NCI-H1436 treated with DMSO at 0.1 percent for 48 hours (cell line): ENCODE measurements around the gene TNS1.
"Not testable (repeated sequence)": the region's sequence is repeated elsewhere in the genome, so short reads cannot be mapped to it uniquely, and the experiment has no call there.

Source experiments
- DNase-seq: peaks from one replicate; lab custom pipeline; 2025; lab: John Stamatoyannopoulos, UW

TNS1 gene

GRCh38 chr2:218029366-218030360, 26.9 kb upstream of the TNS1 start:
- DNase-seq = no peak

- DNase-seq = no peak
These were observed 26.0 kb upstream of the TNS1 start for GRCh38 chr2:218028562-218029348.

DNA sequence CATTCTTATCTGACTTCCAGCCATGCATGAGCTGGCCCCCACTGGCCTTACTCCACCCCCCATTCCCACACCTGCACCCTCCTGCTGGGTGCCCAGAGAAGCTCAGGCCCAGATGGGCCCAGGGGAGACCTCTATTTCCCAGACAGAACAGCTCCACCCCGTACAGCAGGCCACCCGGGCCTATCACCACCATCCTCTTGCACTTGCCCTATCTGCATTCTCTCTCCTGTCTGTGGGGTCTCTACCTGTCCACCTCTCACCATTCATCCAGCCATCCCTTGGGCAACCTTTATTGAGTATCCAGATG, 25.3 kb upstream of the TNS1 start:
- no peak for DNase-seq

DNA sequence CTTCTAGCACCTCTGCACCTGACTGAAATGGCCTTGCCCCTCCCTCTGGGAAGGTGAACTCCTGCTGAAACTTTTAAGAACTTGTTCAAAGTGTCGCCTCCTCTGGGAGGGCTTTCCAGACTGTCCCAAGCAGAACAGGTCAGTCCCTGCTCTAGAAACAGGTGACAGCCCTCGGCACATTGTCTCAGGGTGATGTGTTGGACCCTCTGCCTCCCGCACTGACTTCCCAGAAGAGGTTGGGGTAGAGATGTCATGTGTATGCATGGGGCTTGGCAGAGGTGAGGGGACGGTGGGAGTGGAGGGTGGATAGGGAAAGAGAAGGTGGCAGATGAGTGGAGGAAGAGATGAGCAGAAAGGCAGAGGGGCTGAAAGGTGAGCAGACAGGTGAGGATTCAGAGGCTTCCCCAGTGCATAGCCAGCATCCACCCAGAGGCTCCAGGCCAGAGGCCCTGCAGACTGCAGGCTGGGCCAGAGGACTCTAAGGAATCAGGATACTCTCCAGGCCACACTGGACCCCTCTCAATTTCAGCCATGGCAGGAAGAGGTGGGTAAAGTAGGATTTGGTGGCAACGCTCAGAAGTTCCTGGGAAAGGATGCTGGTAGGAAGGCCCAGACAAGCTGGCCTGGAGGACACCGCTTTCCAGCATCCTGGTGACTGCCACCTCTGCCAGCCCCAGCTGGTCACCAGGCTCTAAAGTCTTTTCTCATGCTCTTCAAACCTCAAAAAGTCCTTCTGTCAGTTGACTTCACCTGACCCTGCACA, 24.8 kb upstream of the TNS1 start:
- DNase-seq = no peak

DNA sequence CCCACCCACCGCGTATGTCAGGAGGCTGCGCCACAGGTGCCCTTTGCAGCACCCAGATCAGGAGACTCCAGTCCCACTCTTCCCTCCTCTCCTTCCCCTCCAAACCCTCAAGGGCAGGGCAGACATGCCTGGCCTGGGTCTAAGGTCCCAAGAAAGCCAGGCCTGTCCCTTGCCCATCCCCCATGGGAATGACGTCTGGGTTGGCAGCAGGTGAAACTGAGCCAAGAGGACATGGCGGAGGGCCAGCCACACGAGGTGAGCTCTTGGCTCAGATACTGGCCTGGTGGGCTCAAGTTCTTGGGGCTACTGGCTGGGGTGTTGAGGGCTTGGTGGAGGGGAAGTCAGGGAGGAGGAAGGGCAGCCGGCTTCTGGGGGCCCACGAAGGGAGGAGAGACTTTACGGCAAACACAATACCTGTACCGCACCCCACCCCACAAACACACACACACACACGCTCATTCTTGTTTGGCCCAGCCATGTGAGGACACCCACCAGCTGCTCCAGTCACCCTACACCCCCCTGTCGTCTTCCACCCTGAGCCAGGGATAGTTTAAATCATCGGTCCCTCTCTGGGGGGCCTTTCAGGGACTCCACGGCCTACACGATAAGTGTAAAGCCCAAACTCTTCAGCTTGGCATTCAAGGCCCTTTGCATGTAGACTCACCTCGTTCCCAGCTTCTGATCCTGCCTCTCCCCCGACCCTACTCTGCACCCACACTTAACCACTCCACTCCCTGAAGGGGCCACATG, 24.1 kb upstream of the TNS1 start:
- DNase-seq = no peak

DNA sequence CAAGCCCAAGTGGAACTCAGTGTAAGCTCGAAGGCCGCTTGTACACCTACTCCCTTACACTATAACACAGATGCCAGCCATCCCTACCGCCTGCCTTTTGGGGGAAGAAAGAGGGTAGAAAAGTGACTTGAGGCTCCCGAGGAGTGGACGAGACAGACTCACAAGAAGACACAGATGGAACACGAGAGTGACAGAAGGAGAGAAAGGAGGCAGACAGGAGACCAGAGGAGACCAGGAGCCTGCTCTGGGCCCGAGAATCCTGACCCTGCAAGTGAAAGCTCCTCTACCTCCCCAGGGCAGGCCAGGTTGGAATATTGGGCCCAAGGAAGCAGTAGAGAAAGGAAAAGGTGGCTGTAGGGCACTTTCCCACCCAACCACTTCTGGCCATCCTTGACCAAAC, 23.4 kb upstream of the TNS1 start:
- DNase-seq = no peak

DNA sequence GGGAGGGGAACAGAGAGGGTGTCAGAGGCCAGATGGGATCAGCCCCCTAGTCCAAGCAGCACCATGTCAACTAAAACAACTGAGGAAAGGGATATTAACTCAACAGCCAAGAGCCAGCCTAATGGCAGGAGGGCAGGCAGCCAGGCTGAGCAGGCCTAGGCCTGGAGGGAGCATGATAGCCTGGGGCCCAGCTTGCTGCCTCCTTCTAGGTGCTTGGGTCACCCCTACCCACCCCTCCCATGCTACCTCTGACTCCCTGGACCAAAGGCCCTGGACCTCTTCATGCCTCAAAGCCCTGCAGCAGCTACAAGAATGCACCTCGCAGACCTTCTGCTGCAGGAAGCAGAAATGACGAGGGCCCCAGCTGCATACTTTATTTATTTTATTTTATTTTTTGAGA, 22.1 kb upstream of the TNS1 start:
- no peak for DNase-seq

DNA sequence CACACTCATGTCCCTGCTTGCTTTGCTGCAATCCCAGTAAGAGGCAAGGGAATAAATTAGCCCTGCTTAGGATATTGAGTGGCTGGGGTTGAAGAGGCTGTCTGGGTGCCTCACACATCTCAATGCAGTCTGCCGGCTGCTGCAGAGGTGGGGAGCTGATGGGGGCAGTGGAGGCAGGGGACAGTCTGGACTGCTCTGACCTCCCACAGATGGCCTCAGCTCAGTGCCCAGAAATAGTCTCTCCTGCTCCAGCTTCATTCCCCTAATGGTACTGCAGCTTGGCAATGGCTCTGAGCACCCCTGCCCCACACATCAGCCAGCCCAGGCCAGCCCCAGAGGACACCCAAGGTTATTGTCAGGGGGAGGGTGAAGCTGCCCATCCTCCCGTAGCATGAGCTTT, 21.5 kb upstream of the TNS1 start:
- DNase-seq = no peak

DNA sequence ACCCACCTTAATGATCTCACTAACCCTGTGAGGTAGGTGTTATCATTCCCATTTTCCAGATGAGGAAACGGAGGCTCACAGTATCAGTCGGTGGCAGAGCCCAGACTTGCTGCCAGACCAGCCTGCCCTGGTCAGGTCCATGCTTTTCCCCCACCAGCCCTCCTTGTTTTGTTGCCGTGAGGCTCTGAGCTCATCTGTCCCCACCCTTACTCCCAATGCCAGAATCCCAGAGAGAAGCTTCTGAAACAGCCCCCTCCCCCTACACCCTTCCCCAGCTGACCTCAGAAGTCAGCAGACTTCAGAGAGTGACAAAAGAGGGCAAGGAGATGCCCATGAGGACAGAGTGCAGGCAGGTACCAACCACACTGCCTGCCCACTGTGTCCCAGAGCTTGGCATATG, 20.8 kb upstream of the TNS1 start:
- DNase-seq = no peak

DNA sequence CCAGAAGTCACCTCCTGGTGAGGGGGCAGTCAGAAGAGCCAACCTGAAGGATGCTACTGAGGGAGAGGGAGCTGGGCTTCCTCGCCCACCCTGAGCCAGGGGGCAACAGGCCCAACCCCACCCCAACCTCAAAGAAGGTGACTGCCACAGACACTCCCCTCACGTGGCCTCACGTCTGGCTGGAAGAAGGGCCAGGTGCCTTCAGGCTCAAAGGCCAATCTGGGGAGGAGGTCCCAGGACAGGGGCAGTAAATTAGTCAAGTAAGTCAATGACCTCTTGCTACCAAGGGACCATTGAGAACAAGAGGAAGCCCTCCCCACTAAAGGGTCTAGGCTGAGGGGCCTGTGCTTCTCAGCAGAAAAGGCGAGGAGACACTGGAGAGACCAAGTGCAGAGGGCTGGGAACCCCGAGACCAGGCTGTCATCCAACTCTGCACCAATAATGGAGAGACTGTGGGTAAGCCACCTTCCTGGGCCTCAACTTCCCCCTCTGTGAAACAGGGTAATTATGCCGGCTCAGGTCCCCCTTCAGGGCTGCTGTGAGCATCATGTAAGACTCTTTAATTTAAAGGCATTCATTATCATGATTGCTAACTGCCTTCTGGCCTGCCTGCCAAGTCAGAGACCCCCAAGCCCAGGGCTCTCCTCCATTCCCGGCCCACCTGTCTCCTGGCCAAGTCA, 20.2 kb upstream of the TNS1 start:
- DNase-seq = no peak

DNA sequence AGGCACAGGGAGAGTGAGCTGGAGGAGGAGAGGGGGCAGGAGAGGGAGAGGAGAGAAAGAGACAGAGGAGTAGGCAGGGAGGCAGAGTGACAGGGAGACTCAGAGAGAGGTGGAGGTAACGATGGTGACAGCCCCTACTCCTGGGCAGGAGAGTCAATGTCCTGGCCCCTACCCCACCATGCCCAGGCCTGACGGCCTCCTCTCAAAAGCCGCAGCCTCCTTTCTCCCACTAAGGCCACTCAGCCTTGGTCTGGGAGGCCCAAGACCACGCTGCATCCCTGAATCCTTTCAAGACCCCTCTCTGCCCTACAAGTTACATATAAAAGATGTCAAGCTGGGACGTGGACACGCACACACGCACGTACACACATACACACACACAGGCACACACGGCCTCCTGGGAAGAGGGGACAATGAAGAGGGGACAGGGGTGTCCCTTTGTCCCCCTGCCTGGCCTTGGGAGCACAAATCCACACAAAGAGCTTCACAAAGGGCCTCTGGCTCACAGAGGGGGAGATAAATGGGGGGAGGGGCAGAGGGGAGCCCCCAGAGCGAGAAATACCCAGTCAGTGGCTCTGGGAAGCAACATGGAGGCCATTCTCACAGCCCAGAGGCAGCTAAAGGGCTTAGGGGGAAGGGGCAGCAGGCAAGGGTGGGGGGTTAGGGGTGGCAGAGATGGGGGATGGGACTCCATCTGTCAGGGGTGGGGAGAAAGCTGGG, 19.5 kb upstream of the TNS1 start:
- DNase-seq = no peak

DNA sequence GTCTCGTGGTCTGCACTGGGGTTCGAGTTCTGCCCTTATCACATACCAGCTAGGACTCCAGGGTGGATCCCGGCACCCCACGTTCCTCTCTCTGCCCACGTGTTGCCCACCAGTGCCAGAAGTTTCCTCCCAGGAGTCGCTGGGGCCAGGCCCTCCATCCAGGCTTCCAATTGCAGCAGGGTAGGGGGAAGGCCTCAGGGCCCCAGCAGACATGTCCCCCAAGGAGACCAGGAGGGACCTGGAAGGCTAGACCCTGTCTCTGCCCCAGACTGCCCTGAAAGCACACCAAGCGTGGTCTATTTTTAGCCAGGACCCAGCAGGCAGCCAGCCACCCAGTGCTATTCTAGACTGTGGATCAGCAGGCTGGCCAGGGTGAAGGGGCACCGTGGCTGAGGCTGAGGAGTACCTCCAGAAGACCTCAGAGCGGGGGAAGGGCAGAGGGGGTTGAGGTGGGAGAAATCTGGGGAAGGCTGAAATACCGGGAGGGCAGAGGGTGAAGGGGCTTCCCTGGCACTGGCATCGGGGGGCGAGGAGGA, 18.8 kb upstream of the TNS1 start:
- DNase-seq = no peak

DNA sequence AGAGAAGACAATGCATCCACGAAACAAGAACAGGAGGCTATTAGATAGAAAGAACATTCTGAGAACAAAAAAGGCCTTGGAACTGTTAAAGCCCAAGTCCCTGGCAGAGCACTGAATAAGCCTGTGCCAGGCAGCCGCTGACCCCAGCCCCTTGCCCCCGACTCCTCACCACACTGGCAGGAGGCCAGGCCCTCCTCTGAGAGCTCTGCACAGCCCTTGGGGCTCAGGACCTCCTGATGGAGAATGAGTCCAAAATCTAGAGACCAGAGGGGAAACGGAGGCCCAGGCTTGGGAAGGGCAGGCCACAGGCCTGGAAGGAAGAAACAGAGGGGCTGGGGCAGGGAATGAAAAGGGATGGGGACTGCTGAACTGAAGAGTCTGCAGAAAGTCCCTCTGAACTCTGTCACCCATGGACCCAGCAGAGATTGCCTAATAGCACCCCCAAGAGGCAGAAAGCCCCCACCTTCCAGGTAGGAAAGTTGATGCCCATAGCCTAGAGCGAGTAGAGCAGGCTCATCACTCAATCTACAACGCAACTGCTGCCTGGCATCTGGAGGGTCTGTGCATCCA, 18.3 kb upstream of the TNS1 start:
- DNase-seq = no peak

GRCh38 chr2:218020281-218020680, 17.5 kb upstream of the TNS1 start:
- no peak for DNase-seq

DNA sequence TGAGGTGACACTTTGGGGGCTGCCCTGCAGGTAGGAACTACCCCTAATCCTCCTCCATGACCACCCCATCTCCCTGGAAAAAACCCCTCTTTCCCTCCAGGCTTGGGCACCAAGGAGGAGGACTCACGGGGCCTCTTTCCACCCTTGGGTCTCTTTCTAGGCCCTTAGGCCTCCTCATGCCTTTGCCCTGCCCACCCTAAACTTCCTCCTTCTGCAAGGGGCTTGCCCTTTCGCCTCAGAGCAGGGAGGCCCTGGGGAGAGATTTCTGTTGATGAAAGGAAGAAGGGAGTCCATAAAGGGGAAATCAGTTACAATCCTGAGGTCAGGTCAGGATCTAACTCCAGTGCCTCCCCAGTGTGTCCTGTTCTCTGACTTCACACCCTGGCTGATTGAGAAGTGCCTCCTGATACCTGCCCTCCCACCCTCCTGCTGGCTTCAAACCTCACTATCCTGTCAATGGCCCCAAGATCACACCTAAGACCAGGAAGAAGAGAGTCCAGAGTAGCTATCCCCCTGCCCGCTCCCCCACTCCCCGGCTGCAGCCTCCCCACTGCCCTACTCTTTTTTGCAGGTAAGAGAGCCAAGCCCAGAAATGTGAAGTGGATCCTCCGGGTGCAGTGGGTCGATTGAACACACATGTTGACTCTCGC, 16.7 kb upstream of the TNS1 start:
- DNase-seq = no peak

DNA sequence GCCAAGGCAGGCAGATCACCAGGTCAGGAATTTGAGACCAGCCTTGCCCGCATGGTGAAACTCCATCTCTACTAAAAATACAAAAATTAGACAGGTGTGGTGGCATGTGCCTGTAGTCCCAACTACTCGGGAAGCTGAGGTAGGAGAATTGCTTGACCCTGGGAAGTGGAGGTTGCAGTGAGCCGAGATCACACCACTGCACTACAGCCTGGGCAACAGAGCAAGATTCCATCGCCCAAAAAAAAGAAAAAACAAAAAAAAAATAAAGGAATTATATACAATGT, 16.0 kb upstream of the TNS1 start:
- not testable (repeated sequence) for DNase-seq

- no peak for DNase-seq
These were observed 14.6 kb upstream of the TNS1 start for GRCh38 chr2:218017211-218018053.

- DNase-seq = no peak
These were observed 14.0 kb upstream of the TNS1 start for GRCh38 chr2:218016810-218017209.
